GM12864 (cell line): ENCODE results near the gene EXOSC6.

Experiments
- DNase-seq: peaks from one replicate; pipeline ENCODE4 v3.0.0-alpha.2; 2011; ENCODE audit warnings: low read depth
- H3K4me3 ChIP-seq: 2 replicates; pipeline ENCODE4 v1.5.1; 2011; ENCODE audit warnings: mild to moderate bottlenecking, low read depth, low read length, control low read depth
- TF ChIP-seq, protein P1 (sequence below): IDR thresholded peaks from 2 replicates; pipeline ENCODE4 v1.5.1; 2011; ENCODE audit warnings: low read depth, mild to moderate bottlenecking, moderate library complexity, low read length, control low read depth, inconsistent platforms; ENCODE audit errors: missing control alignments

The EXOSC6 gene

DNA sequence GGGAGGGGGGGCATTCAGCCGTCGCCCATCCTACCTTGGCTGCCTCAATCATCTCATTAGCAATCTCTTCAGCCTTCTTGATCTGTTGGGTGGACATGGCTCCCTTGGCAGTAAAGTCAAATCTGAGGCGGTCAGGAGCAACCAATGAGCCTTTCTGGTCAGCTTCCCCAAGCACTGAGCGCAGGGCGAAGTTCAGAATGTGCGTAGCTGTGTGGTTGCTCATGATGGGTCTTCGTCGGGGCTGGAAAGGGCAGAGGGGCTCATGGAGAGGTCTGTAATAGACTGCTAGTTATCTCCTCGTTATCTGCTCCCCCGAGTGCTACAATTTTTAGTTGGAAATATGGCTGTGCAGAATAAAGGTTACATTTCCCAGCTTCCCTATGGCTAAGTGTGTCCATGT, 7.2 kb upstream of the EXOSC6 start:
- no peak for DNase-seq
- TF ChIP-seq, protein P1, sequence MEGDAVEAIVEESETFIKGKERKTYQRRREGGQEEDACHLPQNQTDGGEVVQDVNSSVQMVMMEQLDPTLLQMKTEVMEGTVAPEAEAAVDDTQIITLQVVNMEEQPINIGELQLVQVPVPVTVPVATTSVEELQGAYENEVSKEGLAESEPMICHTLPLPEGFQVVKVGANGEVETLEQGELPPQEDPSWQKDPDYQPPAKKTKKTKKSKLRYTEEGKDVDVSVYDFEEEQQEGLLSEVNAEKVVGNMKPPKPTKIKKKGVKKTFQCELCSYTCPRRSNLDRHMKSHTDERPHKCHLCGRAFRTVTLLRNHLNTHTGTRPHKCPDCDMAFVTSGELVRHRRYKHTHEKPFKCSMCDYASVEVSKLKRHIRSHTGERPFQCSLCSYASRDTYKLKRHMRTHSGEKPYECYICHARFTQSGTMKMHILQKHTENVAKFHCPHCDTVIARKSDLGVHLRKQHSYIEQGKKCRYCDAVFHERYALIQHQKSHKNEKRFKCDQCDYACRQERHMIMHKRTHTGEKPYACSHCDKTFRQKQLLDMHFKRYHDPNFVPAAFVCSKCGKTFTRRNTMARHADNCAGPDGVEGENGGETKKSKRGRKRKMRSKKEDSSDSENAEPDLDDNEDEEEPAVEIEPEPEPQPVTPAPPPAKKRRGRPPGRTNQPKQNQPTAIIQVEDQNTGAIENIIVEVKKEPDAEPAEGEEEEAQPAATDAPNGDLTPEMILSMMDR: no peak

DNA sequence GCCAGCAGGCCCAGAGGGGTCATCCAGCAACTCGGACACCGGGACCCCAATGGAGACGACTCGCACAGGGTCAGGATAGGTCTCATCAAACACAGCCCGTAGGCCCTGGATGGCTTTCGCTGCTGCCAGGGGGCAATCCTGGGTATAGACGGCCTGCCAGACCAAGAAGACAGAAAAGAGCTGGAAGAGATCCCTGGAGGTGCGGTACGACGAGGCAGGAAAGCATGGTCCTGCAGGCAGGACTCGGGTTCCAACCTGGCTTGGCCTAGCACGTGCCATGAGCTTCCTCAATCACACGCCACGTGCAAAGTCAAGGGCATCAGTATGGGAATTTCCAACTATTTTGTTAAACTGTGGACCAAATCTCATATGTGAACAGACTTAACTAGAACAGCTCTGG, 6.3 kb upstream of the EXOSC6 start:
- H3K4me3 ChIP-seq: no peak overlapping the region
- TF ChIP-seq, protein P1: no peak
- no peak for DNase-seq

More for the DNA sequence above, 7.2 kb upstream of the EXOSC6 start:
- no peak overlapping the region for H3K4me3 ChIP-seq

DNA sequence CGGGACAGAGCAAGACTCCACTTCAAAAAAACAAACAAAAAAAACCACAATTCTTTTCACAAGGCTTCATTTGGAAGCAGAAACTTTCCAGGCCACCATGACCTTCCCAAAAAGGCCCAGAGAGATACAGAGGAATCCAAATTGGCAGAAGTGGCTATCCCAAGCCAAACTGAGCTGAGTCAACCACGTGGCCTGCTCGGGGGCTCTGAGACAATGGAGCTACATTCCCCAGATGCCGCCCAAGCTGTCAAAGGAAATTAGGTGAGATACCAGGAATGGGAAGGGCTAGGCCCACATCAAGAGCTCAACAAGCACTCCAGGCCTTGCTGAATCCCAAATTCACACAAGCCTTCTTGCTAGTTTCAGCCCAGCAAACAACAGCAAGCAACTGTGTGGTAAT, 5.7 kb upstream of the EXOSC6 start:
- no peak for DNase-seq

DNA sequence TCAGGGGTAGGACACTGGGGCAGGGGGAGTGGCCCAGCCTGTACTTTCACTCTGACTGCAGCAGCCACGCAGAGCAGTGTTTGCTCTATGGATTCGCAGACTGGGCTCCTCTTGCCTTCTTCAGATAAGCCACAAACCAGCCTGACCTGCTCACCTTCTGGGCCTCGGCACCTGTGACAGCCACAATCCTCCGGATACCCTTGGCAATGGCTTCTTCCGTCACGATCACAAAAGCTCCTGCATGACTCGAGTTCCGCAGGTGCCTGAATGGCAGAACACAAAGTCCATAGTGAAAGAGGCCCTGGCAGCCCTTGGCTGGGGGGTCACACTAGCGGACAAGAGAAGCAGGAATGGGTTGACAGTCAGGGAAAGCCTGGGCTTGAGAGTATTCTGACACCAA, 3.8 kb upstream of the EXOSC6 start:
- TF ChIP-seq, protein P1: no peak
- no peak overlapping the region for H3K4me3 ChIP-seq
- no peak for DNase-seq

More for the DNA sequence above, 5.7 kb upstream of the EXOSC6 start:
- H3K4me3 ChIP-seq: no peak overlapping the region
- TF ChIP-seq, protein P1: no peak

DNA sequence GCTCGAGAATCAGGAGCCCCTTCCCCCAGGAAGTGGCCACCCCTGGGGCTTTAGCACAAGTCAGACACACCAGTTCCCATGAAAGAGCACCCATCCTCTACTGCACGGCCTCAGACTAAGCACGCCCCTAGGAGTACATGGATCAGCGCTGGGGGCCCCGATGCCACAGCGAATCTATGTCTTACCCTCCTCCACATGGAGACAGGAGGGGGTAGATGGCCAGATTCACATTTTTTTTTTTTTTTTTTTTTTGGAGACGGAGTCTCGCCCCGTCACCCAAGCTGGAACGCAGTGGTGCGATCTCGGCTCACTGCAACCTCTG, 3.2 kb upstream of the EXOSC6 start:
- no peak overlapping the region for H3K4me3 ChIP-seq
- no peak for DNase-seq
- TF ChIP-seq, protein P1: no peak

DNA sequence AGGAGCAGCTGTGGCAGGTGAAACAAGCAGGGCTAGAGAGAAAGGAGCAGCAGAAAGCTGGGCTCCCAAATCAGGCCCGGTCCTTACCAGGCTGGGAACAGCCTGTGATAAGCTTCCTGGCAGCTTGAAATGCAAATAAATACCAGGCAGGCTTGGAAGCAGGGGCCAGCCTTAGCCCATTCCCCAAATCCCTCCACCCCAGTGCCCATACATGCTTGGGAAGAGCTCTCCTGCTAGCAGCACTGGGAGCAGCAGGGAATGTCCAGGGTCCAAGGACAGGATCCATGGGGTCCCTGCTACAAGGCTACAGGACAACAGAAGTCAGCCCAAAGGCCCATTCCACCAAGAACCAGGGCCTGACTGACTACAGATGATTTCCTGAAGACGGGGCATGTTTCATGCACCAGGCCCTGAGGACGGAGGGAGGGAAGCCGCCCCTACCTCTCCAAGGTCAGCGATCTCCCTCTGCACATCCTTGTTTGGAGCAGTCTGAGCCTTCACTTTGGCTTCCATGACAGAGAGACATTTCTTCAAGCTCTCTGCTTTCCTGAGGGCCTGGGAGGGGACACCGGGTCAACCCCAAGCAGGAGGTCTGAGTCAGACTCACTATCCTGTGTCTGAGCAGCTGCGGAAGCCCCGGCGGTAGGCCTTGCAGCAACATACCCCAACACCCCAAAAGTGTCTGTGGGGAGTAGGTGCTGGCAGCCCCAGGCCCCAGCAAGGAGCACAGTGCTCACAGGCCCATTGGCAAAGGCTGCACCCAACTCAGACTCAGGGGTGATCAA, 2.6 kb upstream of the EXOSC6 start:
- TF ChIP-seq, protein P1: no peak
- no peak for DNase-seq
- H3K4me3 ChIP-seq: no peak overlapping the region
